ENCODE measurements around the gene TBC1D17. TPM values are rescaled to one million over a fixed set of nuclear protein-coding genes. Genes with fewer than 3 reads are reported as not detected.
A peak's percentile ranks its signal among the peaks of the same experiment; 100 is the strongest.

The TBC1D17 gene
- total RNA-seq, 1 donor from 2014 or later = 36.8 TPM

GRCh38 chr19:49851456-49852259 is 25.8 kb upstream of the TBC1D17 start:
- Mint-ChIP-seq H3K27ac (peak overlapping the region; percentile 29), H3K36me3 (ENCODE audit: low read depth) (peaks cover 21% of the 10 kb centered on the region), H3K4me3 (peak overlapping the region; percentile 83), H3K9me3 (peaks cover 4% of the 10 kb centered on the region), H3K4me1 (peaks cover 38% of the 10 kb centered on the region), H3K27me3 (peaks cover 4% of the 10 kb centered on the region)
- intact Hi-C loops (cut with micrococcal nuclease) = loop anchor here (2.0 to 5.0 kb wide), 3 partner anchors 39 to 209 kb away; partner anchors contain the start of genes AP2A1, FUZ and SCAF1
- peak; percentile 78 for DNase-seq

GRCh38 chr19:49852631-49853126 is 24.8 kb upstream of the TBC1D17 start:
- Mint-ChIP-seq H3K27me3 (peaks cover 2% of the 10 kb centered on the region), H3K36me3 (ENCODE audit: low read depth) (peaks cover 21% of the 10 kb centered on the region), H3K27ac (peak overlapping the region; percentile 34), H3K4me1 (peaks cover 36% of the 10 kb centered on the region), H3K4me3 (peak overlapping the region; percentile 83), H3K9me3 (peaks cover 4% of the 10 kb centered on the region)
- DNase-seq = no peak
- intact Hi-C loops (cut with micrococcal nuclease) = loop anchor here (5.0 kb wide), 1 partner anchor 85 kb away; the partner anchor contains the start of gene AP2A1

GRCh38 chr19:49853852-49854377 is 23.6 kb upstream of the TBC1D17 start:
- Mint-ChIP-seq H3K9me3 (peaks cover 4% of the 10 kb centered on the region), H3K27me3 (no peaks in the 10 kb centered on the region), H3K27ac (no peak overlapping the region), H3K4me3 (peak overlapping the region; percentile 32), H3K36me3 (ENCODE audit: low read depth) (peaks cover 25% of the 10 kb centered on the region), H3K4me1 (peaks cover 25% of the 10 kb centered on the region)
- no peak for DNase-seq
- intact Hi-C loops (cut with micrococcal nuclease) = loop anchor here (5.0 kb wide), 1 partner anchor 87 kb away; the partner anchor contains the start of gene AP2A1

GRCh38 chr19:49854378-49855263 is 22.9 kb upstream of the TBC1D17 start:
- intact Hi-C loops (cut with micrococcal nuclease) = loop anchor here (5.0 kb wide), 1 partner anchor 87 kb away; the partner anchor contains the start of gene AP2A1
- Mint-ChIP-seq H3K4me3 (no peak overlapping the region), H3K27ac (no peak overlapping the region), H3K9me3 (no peaks in the 10 kb centered on the region), H3K4me1 (peaks cover 21% of the 10 kb centered on the region), H3K36me3 (ENCODE audit: low read depth) (peaks cover 23% of the 10 kb centered on the region), H3K27me3 (no peaks in the 10 kb centered on the region)
- DNase-seq = no peak

GRCh38 chr19:49855277-49855675 is 22.2 kb upstream of the TBC1D17 start:
- H3K9me3 Mint-ChIP-seq = no peaks in the 10 kb centered on the region
- H3K4me3 Mint-ChIP-seq = no peak overlapping the region
- intact Hi-C loops (cut with micrococcal nuclease) = no loop called here
- H3K36me3 Mint-ChIP-seq (ENCODE audit: low read depth) = peaks cover 18% of the 10 kb centered on the region
- DNase-seq = no peak
- no peak overlapping the region for H3K27ac Mint-ChIP-seq
- peaks cover 15% of the 10 kb centered on the region for H3K4me1 Mint-ChIP-seq
- H3K27me3 Mint-ChIP-seq = no peaks in the 10 kb centered on the region

GRCh38 chr19:49855676-49856573 is 21.6 kb upstream of the TBC1D17 start:
- Mint-ChIP-seq H3K4me1 (peaks cover 15% of the 10 kb centered on the region), H3K36me3 (ENCODE audit: low read depth) (peaks cover 20% of the 10 kb centered on the region), H3K27me3 (no peaks in the 10 kb centered on the region), H3K9me3 (no peaks in the 10 kb centered on the region), H3K27ac (peak overlapping the region; percentile 37), H3K4me3 (no peak overlapping the region)
- intact Hi-C loops (cut with micrococcal nuclease) = no loop called here
- no peak for DNase-seq

GRCh38 chr19:49856574-49857021 is 20.9 kb upstream of the TBC1D17 start:
- no peaks in the 10 kb centered on the region for H3K9me3 Mint-ChIP-seq
- peaks cover 15% of the 10 kb centered on the region for H3K4me1 Mint-ChIP-seq
- no peak overlapping the region for H3K27ac Mint-ChIP-seq
- DNase-seq = no peak
- H3K27me3 Mint-ChIP-seq = no peaks in the 10 kb centered on the region
- H3K4me3 Mint-ChIP-seq = no peak overlapping the region
- peaks cover 24% of the 10 kb centered on the region for H3K36me3 Mint-ChIP-seq (ENCODE audit: low read depth)
- intact Hi-C loops (cut with micrococcal nuclease) = no loop called here

GRCh38 chr19:49857061-49857837 is 20.3 kb upstream of the TBC1D17 start:
- no peaks in the 10 kb centered on the region for H3K9me3 Mint-ChIP-seq
- no peak overlapping the region for H3K27ac Mint-ChIP-seq
- H3K27me3 Mint-ChIP-seq = no peaks in the 10 kb centered on the region
- H3K4me1 Mint-ChIP-seq = peaks cover 12% of the 10 kb centered on the region
- H3K36me3 Mint-ChIP-seq (ENCODE audit: low read depth) = peaks cover 24% of the 10 kb centered on the region
- intact Hi-C loops (cut with micrococcal nuclease) = no loop called here
- no peak overlapping the region for H3K4me3 Mint-ChIP-seq
- DNase-seq = no peak

GRCh38 chr19:49857838-49858087 is 19.7 kb upstream of the TBC1D17 start:
- intact Hi-C loops (cut with micrococcal nuclease) = no loop called here
- peaks cover 7% of the 10 kb centered on the region for H3K4me1 Mint-ChIP-seq

GRCh38 chr19:49858088-49858985 is 19.2 kb upstream of the TBC1D17 start:
- H3K27ac Mint-ChIP-seq = no peak overlapping the region
- no peak for DNase-seq
- no peaks in the 10 kb centered on the region for H3K9me3 Mint-ChIP-seq
- H3K4me3 Mint-ChIP-seq = no peak overlapping the region
- peaks cover 2% of the 10 kb centered on the region for H3K4me1 Mint-ChIP-seq
- peaks cover 21% of the 10 kb centered on the region for H3K36me3 Mint-ChIP-seq (ENCODE audit: low read depth)
- H3K27me3 Mint-ChIP-seq = no peaks in the 10 kb centered on the region
- intact Hi-C loops (cut with micrococcal nuclease) = no loop called here

More at GRCh38 chr19:49857838-49858087, 19.7 kb upstream of the TBC1D17 start:
- Mint-ChIP-seq H3K27ac (no peak overlapping the region), H3K9me3 (no peaks in the 10 kb centered on the region), H3K4me3 (no peak overlapping the region), H3K27me3 (no peaks in the 10 kb centered on the region), H3K36me3 (ENCODE audit: low read depth) (peaks cover 19% of the 10 kb centered on the region)
- DNase-seq = no peak

GRCh38 chr19:49859682-49860335 is 17.7 kb upstream of the TBC1D17 start:
- DNase-seq = no peak
- Mint-ChIP-seq H3K9me3 (no peaks in the 10 kb centered on the region), H3K4me3 (no peak overlapping the region)

More at GRCh38 chr19:49859682-49860335, 17.7 kb upstream of the TBC1D17 start:
- intact Hi-C loops (cut with micrococcal nuclease) = no loop called here
- Mint-ChIP-seq H3K4me1 (peaks cover 2% of the 10 kb centered on the region), H3K27ac (no peak overlapping the region), H3K36me3 (ENCODE audit: low read depth) (peaks cover 31% of the 10 kb centered on the region), H3K27me3 (no peaks in the 10 kb centered on the region)
